GM10248 (cell line): ENCODE data around the gene RGS19.

ENCODE experiments used
- CTCF ChIA-PET: fragments of 300-600 bp; sonication (Branson Sonifier 250); formaldehyde crosslinking; extraction: SDS; loops from one replicate; lab custom pipeline; 2021; ENCODE audit warnings: antibody characterized with exemption; lab: Yijun Ruan, JAX
- POLR2A ChIA-PET: fragments of 350-650 bp; sonication (Branson Sonifier 250); formaldehyde crosslinking; extraction: SDS; loops from one replicate; lab custom pipeline; 2020; ENCODE audit warnings: antibody characterized with exemption; lab: Yijun Ruan, JAX
- DNase-seq: peaks from one replicate; pipeline ENCODE4 v3.0.0; 2012; ENCODE audit errors: extremely low spot score
- TF ChIP-seq, protein P1 (sequence below): IDR thresholded peaks from 2 replicates; pipeline ENCODE4 v1.5.1; 2012; ENCODE audit warnings: mild to moderate bottlenecking, low read depth; ENCODE audit errors: extremely low read depth, missing control alignments, control extremely low read depth

The RGS19 gene

DNA sequence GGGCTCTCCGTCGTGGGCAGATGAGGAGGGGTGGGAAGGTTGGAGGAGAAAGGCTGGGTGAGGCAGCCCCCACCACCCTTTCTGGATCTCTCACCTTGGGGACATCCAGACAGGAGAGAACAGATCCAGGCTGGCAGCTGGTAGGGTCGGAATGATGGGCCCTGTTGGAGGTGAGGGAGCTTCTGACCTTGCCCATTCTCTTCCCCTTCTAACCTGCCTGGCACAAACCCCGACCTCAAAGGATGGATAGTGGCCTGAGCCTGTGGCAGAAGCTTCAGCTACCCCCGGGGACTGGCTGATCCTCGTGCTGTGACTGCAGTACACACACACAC lies 34.1 kb upstream of the RGS19 start:
- CTCF ChIA-PET, result interaction anchor here (2.7 kb wide), 1 partner anchor 30 kb away, joined by 13 read pairs; no protein-coding TSS in a partner anchor
- POLR2A ChIA-PET, result no interaction called here
- no peak for DNase-seq
- TF ChIP-seq, protein P1, sequence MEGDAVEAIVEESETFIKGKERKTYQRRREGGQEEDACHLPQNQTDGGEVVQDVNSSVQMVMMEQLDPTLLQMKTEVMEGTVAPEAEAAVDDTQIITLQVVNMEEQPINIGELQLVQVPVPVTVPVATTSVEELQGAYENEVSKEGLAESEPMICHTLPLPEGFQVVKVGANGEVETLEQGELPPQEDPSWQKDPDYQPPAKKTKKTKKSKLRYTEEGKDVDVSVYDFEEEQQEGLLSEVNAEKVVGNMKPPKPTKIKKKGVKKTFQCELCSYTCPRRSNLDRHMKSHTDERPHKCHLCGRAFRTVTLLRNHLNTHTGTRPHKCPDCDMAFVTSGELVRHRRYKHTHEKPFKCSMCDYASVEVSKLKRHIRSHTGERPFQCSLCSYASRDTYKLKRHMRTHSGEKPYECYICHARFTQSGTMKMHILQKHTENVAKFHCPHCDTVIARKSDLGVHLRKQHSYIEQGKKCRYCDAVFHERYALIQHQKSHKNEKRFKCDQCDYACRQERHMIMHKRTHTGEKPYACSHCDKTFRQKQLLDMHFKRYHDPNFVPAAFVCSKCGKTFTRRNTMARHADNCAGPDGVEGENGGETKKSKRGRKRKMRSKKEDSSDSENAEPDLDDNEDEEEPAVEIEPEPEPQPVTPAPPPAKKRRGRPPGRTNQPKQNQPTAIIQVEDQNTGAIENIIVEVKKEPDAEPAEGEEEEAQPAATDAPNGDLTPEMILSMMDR, result no peak

DNA sequence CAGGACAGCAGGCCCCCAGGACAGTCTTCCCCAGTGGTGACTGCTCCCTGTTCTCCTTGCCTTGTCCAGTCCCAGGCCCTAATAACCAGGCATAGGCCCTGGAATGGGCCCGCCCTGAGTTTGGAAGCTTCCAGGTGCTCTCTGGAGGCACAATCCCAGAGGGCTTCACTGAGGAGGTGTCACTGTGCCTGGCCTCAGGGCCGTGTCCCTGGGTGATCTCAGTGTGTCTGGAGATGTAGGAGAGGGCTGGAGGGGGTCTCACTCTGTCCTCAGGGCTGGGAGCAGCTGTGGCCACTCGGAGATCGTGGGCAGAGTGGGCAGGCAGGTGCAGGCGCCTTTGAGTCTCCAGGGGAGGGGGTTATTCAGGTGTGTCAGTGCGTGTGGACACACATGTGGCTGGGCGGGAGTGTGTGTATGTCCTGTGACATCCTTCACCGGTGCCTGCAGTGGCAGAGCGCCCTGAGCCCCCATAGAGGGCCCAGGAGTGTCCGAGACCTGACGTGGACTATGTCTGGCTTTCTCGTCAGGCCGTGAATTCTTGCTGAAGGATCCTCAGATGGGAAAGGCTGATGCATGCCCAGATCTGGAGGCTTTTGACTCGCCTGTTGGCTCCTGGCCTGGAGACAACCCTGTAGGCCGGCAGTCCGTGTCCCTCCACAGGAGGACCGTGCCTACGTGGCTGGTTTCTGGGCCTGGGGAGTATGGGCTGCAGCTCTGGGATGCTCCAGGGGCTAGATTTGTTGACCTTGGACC lies 33.5 kb upstream of the RGS19 start:
- POLR2A ChIA-PET, result no interaction called here
- TF ChIP-seq, protein P1, result no peak
- DNase-seq, result no peak
- CTCF ChIA-PET, result interaction anchor here (2.7 to 2.9 kb wide), 2 partner anchors 10 to 30 kb away, joined by 10 to 13 read pairs; no protein-coding TSS in a partner anchor

DNA sequence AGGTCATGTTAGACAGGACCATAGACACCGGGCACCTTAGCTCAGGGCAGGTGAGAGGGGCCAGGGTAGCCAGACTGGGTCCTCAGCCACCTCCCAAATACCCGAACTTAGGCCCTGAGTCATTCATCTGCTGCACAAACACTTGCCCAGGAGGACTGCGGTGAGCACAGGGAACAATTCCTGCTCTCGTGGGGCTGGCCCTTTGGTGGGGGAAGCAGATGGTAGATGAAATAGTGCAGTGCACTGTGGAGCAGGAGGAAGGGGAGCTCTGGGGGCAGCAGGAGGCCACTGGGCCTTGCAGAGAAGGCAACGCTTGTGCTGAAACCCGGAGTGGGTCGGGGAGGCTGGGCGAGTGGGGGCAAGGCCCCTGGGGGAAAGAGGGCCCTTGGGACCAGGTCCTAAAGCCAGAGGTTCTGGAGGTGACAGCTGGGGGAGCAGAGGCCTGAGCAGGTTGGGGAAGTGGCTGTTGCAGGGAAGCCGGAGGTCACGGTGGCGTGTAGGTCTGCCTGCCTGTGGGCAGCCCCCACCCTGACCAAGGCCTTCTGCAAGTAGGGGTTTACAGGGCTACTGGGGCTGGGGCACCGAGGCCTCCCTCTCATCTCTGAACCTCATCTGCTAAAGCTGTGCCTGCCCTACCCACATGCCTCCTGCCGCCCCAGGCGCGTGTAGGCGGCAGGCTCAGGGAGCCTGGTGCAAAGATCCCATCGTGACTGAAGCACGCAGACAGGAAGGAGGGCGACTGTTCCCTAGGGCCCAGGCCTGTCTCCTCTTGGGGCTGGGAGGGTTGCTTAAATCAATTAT lies 32.7 kb upstream of the RGS19 start:
- ChIA-PET POLR2A (no interaction called here), CTCF (interaction anchor here (2.2 to 2.9 kb wide), 2 partner anchors 8 to 9 kb away, joined by 10 to 13 read pairs; no protein-coding TSS in a partner anchor)
- DNase-seq, result no peak
- TF ChIP-seq, protein P1, result no peak

DNA sequence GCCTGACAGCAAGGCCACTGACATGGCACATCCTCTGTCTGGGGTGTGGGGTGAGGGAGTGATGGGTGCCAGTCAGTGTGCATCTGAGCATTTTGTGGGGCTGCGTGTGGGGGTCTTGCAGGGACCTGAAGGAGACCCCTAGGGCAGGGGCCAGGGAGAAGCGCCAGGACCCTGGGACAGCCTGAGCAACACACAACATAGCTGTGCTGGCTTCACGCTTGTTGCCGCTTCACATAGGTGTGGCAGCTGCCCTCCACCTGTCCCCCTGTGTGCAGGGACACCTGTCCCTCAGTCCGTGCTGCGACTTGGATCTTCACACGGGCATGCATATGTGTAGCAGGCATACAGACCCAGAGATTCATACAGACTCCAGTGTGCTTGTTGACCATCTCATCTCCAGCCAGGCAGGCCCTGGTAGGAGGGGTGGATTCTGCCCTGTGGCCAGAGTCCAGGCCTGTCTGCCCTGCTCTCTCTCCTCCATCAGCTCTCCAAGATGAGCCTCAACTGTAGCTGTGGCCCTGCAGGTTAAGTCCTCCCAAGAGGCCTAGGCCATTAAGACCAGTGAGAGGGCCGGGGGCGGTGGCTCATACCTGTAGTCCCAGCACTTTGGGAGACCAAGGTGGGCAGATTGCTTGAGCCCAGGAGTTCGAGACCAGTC lies 31.2 kb upstream of the RGS19 start:
- no peak for DNase-seq
- CTCF ChIA-PET, result interaction anchor here (1.3 to 2.9 kb wide), 5 partner anchors 8 to 35 kb away, joined by 3 to 13 read pairs (median 10); no protein-coding TSS in a partner anchor
- TF ChIP-seq, protein P1, result no peak
- POLR2A ChIA-PET, result no interaction called here

DNA sequence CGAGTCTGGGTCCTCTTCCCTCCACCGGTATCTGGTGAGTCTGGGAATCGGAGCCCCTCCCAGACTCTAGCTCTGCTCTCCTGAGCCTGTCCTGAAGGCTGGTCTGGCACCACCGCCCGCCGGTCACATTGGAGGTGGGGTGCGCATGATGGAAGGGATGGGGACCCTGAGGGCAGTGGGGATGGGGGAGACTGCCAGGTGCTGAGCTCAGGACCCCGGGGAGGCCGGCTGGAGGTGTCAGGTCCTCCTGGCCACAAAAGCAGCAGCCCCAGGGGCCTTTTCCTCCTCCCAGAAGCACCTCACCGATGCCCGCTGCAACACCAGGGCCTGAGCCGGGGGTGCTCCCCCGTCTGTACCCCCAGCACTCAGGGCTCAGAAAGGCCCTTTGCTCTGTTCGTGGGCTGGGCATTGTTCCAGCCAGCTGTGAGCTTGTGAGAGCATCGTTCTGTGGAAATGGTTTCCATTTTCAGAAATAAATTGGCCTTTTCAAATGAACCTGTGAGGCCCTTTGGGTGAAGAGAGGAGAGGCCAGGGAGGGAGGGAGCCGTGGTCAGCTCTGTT lies 30.6 kb upstream of the RGS19 start:
- POLR2A ChIA-PET, result no interaction called here
- CTCF ChIA-PET, result interaction anchor here (1.2 to 2.9 kb wide), 6 partner anchors 7 to 35 kb away, joined by 3 to 13 read pairs (median 10); no protein-coding TSS in a partner anchor
- DNase-seq, result no peak
- TF ChIP-seq, protein P1, result no peak
